SJCRH30 (cell line): ENCODE results near the gene CSDE1. TPM values are rescaled to one million over a fixed set of nuclear protein-coding genes. Genes with fewer than 3 reads are reported as not detected.
A peak's percentile ranks its signal among the peaks of the same experiment; 100 is the strongest.
"Not testable (repeated sequence)": the region's sequence is repeated elsewhere in the genome, so short reads cannot be mapped to it uniquely, and the experiment has no call there.

Experiments
- DNase-seq, 2 experiments: peaks; one replicate each; pipeline ENCODE4 v3.0.0-alpha.2; 2015 to 2020
- H3K27ac ChIP-seq: fragments of 250-450 bp; sonication (Bioruptor Pico); 2 replicates; pipeline ENCODE4 v1.5.1; 2020; ENCODE audit warnings: mild to moderate bottlenecking, moderate library complexity
- H3K27me3 ChIP-seq: fragments of 250-450 bp; sonication (Bioruptor Pico); 2 replicates; pipeline ENCODE4 v1.5.1; 2020; ENCODE audit warnings: mild to moderate bottlenecking, moderate library complexity
- H3K36me3 ChIP-seq: fragments of 250-450 bp; sonication (Bioruptor Pico); 2 replicates; pipeline ENCODE4 v1.5.1; 2020; ENCODE audit warnings: mild to moderate bottlenecking, moderate library complexity
- H3K4me1 ChIP-seq: fragments of 250-450 bp; sonication (Bioruptor Pico); 2 replicates; pipeline ENCODE4 v1.5.1; 2020; ENCODE audit warnings: mild to moderate bottlenecking, moderate library complexity
- H3K4me3 ChIP-seq: fragments of 250-450 bp; sonication (Bioruptor Pico); 2 replicates; pipeline ENCODE4 v1.5.1; 2020; ENCODE audit warnings: mild to moderate bottlenecking, moderate library complexity
- H3K9me3 ChIP-seq: fragments of 250-450 bp; sonication (Bioruptor Pico); replicated peaks from 2 replicates; pipeline ENCODE4 v1.5.1; 2020; ENCODE audit warnings: mild to moderate bottlenecking, moderate library complexity
- total RNA-seq: library from RNA; depleted of rRNA; stranded (reverse); fragments of >200 nt; shearing (Covaris generic); gene quantifications from 2 replicates; pipeline ENCODE4 v1.2.3, GENCODE V29; 2014

Gene CSDE1
- total RNA-seq, 1 experiment from 2014 or later: 704 TPM

DNA sequence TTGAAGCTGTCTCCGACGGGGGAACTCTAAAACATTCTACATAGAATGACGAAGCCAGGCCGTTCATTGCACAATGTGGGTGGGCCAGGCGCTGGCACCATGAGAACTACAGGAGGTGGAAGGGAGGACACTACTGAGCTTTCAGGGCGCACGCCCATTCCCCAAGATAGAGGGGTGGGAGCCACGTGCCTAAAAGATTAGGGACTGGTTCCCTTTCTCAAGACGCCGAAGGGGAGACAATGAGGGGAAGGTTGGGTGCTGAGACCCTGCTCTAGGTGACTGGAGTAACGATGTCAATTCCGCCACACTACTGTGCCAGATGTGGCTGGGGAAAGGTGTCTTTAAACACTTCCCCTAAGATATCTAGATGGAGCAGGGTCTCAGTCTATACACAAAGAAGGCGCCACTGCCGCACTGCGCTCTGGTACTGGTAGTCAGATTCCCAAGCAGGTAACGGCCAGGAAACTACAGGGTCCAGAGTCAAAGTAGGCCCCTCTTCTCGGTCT lies 782 bp downstream of the CSDE1 start:
- DNase-seq: peak; percentile 42 to 59
- H3K4me1 ChIP-seq: peaks cover 27% of the 10 kb centered on the region
- H3K27ac ChIP-seq: peak overlapping the region; percentile 100
- no peaks in the 10 kb centered on the region for H3K9me3 ChIP-seq
- peaks cover 4% of the 10 kb centered on the region; the same call in 1 of the 2 replicates for H3K36me3 ChIP-seq
- H3K27me3 ChIP-seq: no peaks in the 10 kb centered on the region
- peak overlapping the region; percentile 99 for H3K4me3 ChIP-seq

DNA sequence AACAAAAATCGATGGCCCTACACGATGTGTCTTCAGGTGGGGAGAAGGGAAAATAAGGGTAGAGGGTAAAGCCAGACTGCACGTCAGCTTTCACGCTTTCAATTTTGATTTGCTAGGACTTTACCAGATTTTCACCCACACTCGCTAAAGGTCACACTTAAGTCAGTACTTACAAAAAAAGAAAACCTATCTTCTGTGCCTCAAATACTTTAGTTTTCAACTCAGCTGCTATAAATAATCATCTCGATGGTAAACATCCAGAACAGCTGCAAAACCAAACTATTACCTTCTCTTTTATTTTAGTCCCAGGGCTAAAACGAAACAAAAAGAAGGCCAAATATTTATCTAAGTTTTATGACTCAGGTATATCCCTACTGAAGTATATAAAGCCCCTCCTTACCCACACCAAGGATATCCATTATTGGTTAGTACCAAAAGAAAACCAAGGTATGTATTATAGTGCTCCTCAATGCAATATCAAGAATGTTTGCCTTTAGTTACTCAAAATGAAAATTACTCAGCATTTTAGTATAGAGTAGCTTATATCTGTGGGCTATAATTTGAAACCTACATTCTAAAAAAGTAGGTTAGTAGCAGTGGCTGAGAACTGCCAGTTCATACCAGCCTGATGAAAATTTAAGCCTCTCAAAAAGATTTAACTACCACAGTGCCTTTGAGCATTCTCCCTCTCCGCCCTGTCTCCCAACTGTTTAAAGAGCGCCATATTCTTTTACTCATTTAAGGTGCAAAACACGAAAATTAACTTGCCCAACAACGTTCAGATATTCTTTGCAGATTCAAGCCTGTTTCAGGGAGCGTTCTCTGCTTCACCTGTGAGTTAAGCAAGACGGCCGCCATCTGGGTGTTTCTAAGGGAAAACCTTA lies 1.5 kb downstream of the CSDE1 start:
- peaks cover 35% of the 10 kb centered on the region for H3K4me1 ChIP-seq
- H3K27me3 ChIP-seq: no peaks in the 10 kb centered on the region
- peak overlapping the region; percentile 99 for H3K4me3 ChIP-seq
- H3K9me3 ChIP-seq: no peaks in the 10 kb centered on the region
- H3K36me3 ChIP-seq: peaks cover 4% of the 10 kb centered on the region; the same call in 1 of the 2 replicates
- peak overlapping the region; percentile 100 for H3K27ac ChIP-seq
- DNase-seq: peak in 1 of 2 experiments; percentile 26

DNA sequence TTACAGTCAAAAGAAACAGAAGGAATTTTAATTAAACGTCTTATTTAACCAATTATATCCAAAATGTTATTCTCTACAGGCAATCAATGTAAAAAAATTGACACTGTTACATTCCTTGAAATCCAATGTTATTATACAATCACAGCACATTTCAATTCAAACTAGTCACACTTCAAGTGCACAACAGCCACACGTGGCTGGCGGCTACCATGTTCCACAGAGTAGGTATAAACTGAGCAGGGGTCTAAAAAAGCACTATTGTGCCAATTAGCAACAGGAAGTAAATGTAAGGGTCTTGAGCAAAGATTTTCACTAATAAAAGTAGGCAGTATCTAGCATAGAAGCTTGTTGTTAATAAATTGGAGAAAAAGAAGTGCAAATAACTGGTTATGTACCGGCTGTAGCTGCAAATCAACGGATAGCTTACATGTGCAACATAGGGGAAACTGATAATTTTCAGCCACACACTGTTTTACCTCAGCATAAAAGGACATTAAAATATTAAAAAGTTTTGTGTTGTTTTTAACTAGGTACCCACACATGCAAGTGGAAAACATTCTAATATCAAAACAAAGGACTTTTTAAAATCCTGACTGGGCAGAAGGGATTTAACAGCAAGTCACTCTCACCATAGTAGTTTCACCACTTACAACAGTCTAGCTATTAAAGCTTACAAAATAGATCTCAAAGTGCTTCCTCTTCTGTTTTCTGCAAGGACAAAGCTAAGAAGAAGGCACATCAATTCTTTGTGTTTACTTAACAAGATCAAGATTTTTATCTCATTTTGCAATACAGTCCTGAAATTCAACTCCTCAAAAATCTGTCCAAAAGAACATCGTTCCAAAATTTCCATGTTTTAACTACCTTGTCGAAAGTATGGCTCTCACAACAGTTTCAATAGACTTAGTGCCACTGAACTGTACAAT lies 2.5 kb downstream of the CSDE1 start:
- H3K4me3 ChIP-seq: peak overlapping the region; percentile 99
- peaks cover 5% of the 10 kb centered on the region for H3K36me3 ChIP-seq
- no peaks in the 10 kb centered on the region for H3K27me3 ChIP-seq
- DNase-seq: no peak
- H3K9me3 ChIP-seq: no peaks in the 10 kb centered on the region
- H3K27ac ChIP-seq: peak overlapping the region; percentile 100
- H3K4me1 ChIP-seq: peaks cover 42% of the 10 kb centered on the region

DNA sequence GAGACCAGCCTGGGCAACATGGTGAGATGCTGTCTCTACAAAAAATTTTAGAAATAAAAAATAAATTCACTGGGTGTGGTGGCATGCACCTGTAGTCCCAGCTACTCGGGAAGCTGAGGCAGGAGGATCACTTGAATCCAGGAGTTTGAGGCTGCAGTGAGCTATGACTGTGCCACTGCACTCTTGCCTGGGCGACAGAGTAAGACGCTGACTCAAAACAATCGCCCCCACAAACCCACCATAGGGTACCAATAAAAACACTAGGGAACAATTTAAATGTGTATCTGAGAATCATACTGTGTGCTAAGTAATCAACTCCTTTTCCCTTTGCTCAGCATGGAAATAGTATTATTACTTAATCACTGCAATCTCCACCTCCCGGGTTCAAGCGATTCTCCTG lies 4.1 kb downstream of the CSDE1 start:
- Histone ChIP-seq H3K4me1 (peaks cover 54% of the 10 kb centered on the region), H3K36me3 (peaks cover 20% of the 10 kb centered on the region)
- H3K4me3 ChIP-seq, H3K27me3 ChIP-seq, H3K9me3 ChIP-seq, H3K27ac ChIP-seq, DNase-seq: not testable (repeated sequence)

DNA sequence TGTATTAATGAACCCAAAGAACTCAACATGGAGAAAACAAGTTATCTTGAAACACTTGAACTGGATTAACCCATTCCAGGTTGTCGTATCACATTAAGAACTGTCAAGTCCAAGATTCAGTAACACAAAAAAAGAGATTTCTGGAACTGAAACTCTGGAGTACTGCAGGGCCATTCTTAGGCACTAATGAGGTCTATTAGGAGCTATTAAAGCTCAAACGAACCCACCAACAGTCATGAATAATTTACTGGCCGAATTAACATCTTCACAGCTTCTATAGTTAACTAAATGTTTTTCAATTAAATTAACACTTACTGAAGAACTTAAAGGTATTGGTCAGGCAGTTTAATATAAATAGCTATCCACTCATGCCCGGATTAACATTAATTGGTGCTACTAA lies 4.6 kb downstream of the CSDE1 start:
- H3K27me3 ChIP-seq: no peaks in the 10 kb centered on the region
- no peak overlapping the region for H3K27ac ChIP-seq
- peaks cover 26% of the 10 kb centered on the region for H3K36me3 ChIP-seq
- no peak for DNase-seq
- H3K9me3 ChIP-seq: no peaks in the 10 kb centered on the region
- H3K4me1 ChIP-seq: peaks cover 54% of the 10 kb centered on the region
- no peak overlapping the region for H3K4me3 ChIP-seq

DNA sequence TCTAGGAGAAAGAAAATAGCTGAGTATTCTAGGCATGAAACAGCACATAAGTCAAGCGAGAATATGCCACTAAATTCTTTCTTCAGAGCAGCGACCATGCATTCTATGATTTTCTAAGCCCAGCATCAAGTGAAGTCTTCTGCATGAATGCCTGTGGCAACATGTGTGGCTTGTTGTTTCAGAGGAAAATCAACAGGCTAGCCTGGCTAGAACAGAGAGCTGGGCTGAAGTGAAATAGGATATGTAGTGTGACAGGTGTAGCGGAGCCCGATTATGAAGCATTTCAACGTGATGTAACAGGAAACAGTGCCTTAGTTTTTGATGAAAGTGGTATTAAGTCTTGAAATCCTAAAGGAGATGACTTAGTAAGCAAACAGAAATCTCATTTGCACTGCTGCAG lies 7.0 kb downstream of the CSDE1 start:
- Histone ChIP-seq H3K4me1 (peaks cover 54% of the 10 kb centered on the region), H3K36me3 (peaks cover 45% of the 10 kb centered on the region), H3K4me3 (no peak overlapping the region), H3K27me3 (no peaks in the 10 kb centered on the region), H3K9me3 (no peaks in the 10 kb centered on the region), H3K27ac (peak overlapping the region; percentile 67)
- DNase-seq: peak; percentile 83 to 94

DNA sequence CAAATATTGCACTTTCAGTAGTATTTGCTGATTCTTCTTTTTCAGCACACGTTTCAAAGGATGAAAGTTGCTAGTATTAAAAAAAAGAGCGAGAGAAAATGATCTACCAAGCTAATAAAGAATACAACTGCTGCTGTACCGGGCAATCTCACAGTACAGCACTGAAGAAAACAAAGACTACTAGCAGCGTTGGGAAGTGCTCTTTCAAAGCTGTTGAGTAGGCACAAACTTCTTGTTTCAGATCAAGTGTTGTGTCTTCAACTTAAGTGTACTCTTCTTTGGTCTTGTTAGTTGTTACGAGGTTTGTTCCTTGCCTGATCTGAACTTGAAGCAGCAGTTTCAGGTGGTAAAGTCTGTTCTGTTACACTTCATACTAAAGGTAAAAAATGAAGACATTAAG lies 7.9 kb downstream of the CSDE1 start:
- Histone ChIP-seq H3K4me3 (no peak overlapping the region), H3K27ac (peak overlapping the region; percentile 67), H3K27me3 (no peaks in the 10 kb centered on the region), H3K36me3 (peaks cover 54% of the 10 kb centered on the region), H3K9me3 (no peaks in the 10 kb centered on the region), H3K4me1 (peaks cover 47% of the 10 kb centered on the region)
- no peak for DNase-seq

GRCh38 chr1:114746450-114747121 lies 11.2 kb downstream of the CSDE1 start:
- Histone ChIP-seq H3K27ac (no peak overlapping the region), H3K36me3 (peaks cover 78% of the 10 kb centered on the region), H3K4me3 (no peak overlapping the region), H3K27me3 (no peaks in the 10 kb centered on the region), H3K9me3 (no peaks in the 10 kb centered on the region), H3K4me1 (peaks cover 22% of the 10 kb centered on the region)
- DNase-seq: no peak

DNA sequence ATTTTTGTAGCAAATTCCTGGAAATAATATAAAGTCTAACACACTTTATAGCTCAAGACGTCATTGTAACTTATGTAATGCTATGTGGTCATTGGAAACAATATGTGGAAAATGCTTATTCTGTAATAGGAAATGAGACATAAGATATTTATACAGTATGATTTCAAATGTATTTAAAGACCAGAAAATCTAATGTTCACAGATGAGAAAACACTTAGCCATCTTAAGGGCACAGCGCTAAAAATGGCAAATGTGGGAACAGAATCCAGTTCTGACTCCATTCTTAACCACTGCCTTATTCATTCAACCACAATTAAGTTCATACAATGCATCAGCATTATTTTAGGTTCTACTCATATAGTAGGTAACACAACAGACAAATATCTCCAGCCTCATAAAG lies 12.5 kb downstream of the CSDE1 start:
- DNase-seq: no peak
- H3K36me3 ChIP-seq: peaks cover 86% of the 10 kb centered on the region
- H3K27ac ChIP-seq: no peak overlapping the region

DNA sequence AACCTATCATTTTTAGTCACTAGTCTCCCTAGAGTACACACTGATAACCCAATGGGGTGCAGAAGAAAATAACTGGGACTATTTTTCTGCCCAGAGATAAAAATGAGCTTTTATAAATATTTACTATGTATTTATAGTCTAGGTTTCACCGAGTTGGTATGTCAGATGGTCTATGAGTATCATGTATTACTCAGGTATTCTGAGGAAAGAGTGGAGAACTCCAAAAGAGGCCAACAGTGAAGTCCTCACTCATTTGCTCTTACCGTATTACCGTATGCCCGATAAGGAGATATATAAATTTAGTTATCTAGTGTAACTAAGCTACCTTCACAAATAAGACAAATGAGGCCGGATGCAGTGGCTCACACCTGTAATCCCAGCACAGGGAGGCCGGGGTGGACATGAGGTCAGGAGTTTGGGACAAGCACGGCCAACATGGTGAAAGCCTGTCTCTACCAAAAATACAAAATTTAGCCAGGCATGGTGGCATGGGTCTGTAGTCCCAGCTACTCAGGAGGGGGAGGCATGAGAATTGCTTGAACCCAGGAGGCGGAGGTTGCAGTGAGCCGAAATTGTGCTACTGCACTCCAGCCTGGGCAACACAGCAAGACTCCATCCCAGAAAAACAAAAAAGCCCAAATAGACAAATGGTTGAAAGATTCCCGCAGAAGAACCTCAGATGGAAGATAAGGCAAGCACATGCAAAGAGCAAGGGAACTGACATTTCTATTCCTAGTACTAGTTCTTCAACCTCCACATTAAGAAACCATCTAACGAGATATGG lies 15.6 kb downstream of the CSDE1 start:
- peaks cover 80% of the 10 kb centered on the region for H3K36me3 ChIP-seq
- no peaks in the 10 kb centered on the region for H3K27me3 ChIP-seq
- no peaks in the 10 kb centered on the region for H3K9me3 ChIP-seq

More for the DNA sequence above, 12.5 kb downstream of the CSDE1 start:
- no peaks in the 10 kb centered on the region for H3K27me3 ChIP-seq
- no peak overlapping the region for H3K4me3 ChIP-seq
- H3K9me3 ChIP-seq: no peaks in the 10 kb centered on the region
- peaks cover 12% of the 10 kb centered on the region for H3K4me1 ChIP-seq

DNA sequence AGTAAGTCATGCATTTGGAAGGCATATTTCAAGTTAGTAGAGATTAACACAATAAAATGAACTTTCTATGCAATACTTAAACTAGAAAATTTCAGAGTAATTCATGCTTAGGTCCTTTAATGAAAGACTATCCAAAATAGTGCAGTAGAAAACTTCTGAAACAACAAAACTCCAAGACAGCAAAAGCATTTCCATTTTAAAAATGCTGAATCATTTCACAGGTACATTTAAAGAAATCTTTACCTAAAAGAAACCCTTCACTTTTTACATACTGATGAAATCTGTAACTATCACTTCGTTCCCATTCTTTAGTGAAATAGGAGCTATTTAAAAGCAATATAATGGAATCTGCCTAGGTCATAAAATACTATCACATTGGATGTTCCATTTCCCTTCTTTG lies 17.5 kb downstream of the CSDE1 start:
- H3K36me3 ChIP-seq: peaks cover 80% of the 10 kb centered on the region
- H3K4me3 ChIP-seq: no peak overlapping the region
- DNase-seq: no peak
- H3K27me3 ChIP-seq: no peaks in the 10 kb centered on the region
- no peaks in the 10 kb centered on the region for H3K9me3 ChIP-seq
- H3K4me1 ChIP-seq: no peaks in the 10 kb centered on the region
- H3K27ac ChIP-seq: no peak overlapping the region

More for the DNA sequence above, 15.6 kb downstream of the CSDE1 start:
- H3K27ac ChIP-seq: no peak overlapping the region
- no peak overlapping the region for H3K4me3 ChIP-seq
- H3K4me1 ChIP-seq: no peaks in the 10 kb centered on the region
- no peak for DNase-seq

GRCh38 chr1:114737314-114737849 lies 20.4 kb downstream of the CSDE1 start:
- Histone ChIP-seq H3K4me1 (no peaks in the 10 kb centered on the region), H3K36me3 (peaks cover 85% of the 10 kb centered on the region)

GRCh38 chr1:114735479-114735878 lies 22.3 kb downstream of the CSDE1 start:
- Histone ChIP-seq H3K27ac (no peak overlapping the region), H3K4me3 (no peak overlapping the region), H3K9me3 (no peaks in the 10 kb centered on the region), H3K4me1 (no peaks in the 10 kb centered on the region), H3K36me3 (peaks cover 93% of the 10 kb centered on the region), H3K27me3 (no peaks in the 10 kb centered on the region)
- no peak for DNase-seq

More at GRCh38 chr1:114737314-114737849, 20.4 kb downstream of the CSDE1 start:
- Histone ChIP-seq H3K9me3 (no peaks in the 10 kb centered on the region), H3K4me3 (no peak overlapping the region), H3K27ac (no peak overlapping the region), H3K27me3 (no peaks in the 10 kb centered on the region)
- no peak for DNase-seq
